Measurements from ENCODE around the gene IFRD2. TPM values are rescaled to one million over a fixed set of nuclear protein-coding genes. Genes with fewer than 3 reads are reported as not detected.
A peak's percentile ranks its signal among the peaks of the same experiment; 100 is the strongest.

Gene IFRD2
- total and polyA plus RNA-seq, 2 of the 13 experiments (the other 11 are each of a cell fraction or from before 2014, with no cell fraction given): 32.8 to 96.1 TPM

- TF ChIP-seq ZNF275 (CRISPR knock-in tag; IDR thresholded peaks at IDR 0.05; ENCODE audit: borderline replicate concordance) (no peak), NFE2L2 (IDR thresholded peaks at IDR 0.05; ENCODE audit: low read length) (no peak), ZNF557 (CRISPR knock-in tag; IDR thresholded peaks at IDR 0.05) (peak; percentile 70; the same call in 1 of the 2 replicates), FOXA1 (IDR thresholded peaks at IDR 0.05) (no peak), FOXA1 (CRISPR knock-in tag; IDR thresholded peaks at IDR 0.05) (peak; percentile 81), ATF2 (CRISPR knock-in tag; IDR thresholded peaks at IDR 0.05) (peak; percentile 50), ZBTB21 (CRISPR knock-in tag; IDR thresholded peaks at IDR 0.05) (peak; percentile 85; the same call in 1 of the 2 replicates), ZNF235 (CRISPR knock-in tag; IDR thresholded peaks at IDR 0.05; ENCODE audit: borderline replicate concordance) (no peak), MTERF4 (CRISPR knock-in tag; IDR thresholded peaks at IDR 0.05) (0 out of 2 replicates have a peak, but pooled peaks have one; percentile 78), ZFP90 (CRISPR knock-in tag; IDR thresholded peaks at IDR 0.05; ENCODE audit: borderline replicate concordance) (0 out of 2 replicates have a peak, but pooled peaks have one; percentile 6), ZFP62 (CRISPR knock-in tag; IDR thresholded peaks at IDR 0.05) (peak; percentile 30; the same call in 1 of the 2 replicates), WIZ (CRISPR knock-in tag; IDR thresholded peaks at IDR 0.05) (no peak), ATF7 (IDR thresholded peaks at IDR 0.05) (peak; percentile 47; the same call in 1 of the 2 replicates), ATF7 (CRISPR knock-in tag; IDR thresholded peaks at IDR 0.05) (no peak), ZC3H13 (CRISPR knock-in tag; IDR thresholded peaks at IDR 0.05) (peak; percentile 93), ISX (CRISPR knock-in tag; conservative IDR thresholded peaks at IDR 0.05) (0 out of 2 replicates have a peak, but pooled peaks have one; percentile 33), RFXAP (CRISPR knock-in tag; IDR thresholded peaks at IDR 0.05; ENCODE audit: borderline replicate concordance) (0 out of 2 replicates have a peak, but pooled peaks have one; percentile 7), MEIS2 (CRISPR knock-in tag; IDR thresholded peaks at IDR 0.05) (no peak), ZNF790 (CRISPR knock-in tag; IDR thresholded peaks at IDR 0.05; ENCODE audit: borderline replicate concordance) (0 out of 2 replicates have a peak, but pooled peaks have one; percentile 12), ZNF691 (CRISPR knock-in tag; IDR thresholded peaks at IDR 0.05; ENCODE audit: borderline replicate concordance, low read depth) (no peak; the same call in 1 of the 2 replicates), ZNF562 (CRISPR knock-in tag; IDR thresholded peaks at IDR 0.05; ENCODE audit: borderline replicate concordance) (no peak), ARID2 (CRISPR knock-in tag; IDR thresholded peaks at IDR 0.05; ENCODE audit: borderline replicate concordance) (peak; percentile 77; the same call in 1 of the 2 replicates), KLF12 (CRISPR knock-in tag; IDR thresholded peaks at IDR 0.05; ENCODE audit: borderline replicate concordance) (peak; percentile 80; the same call in 1 of the 2 replicates), POLR2G (IDR thresholded peaks at IDR 0.05; ENCODE audit: low read depth, low read length) (peak; percentile 26), NCOR1 (IDR thresholded peaks at IDR 0.05; ENCODE audit: borderline replicate concordance, low read length) (0 out of 2 replicates have a peak, but pooled peaks have one; percentile 13), CCDC6 (CRISPR knock-in tag; IDR thresholded peaks at IDR 0.05) (0 out of 2 replicates have a peak, but pooled peaks have one; percentile 11)
These were observed 7.4 kb upstream of the IFRD2 start (continued) for GRCh38 chr3:50299638-50299928.

Data from HepG2 (cell line).